HG03439 (cell line): ENCODE measurements around the gene PCSK9.

Experiments used
- ATAC-seq: cut with Tn5 transposase; IDR thresholded peaks from one replicate; pipeline ENCODE4 v1.9.1; 2021; ENCODE audit warnings: mild to moderate bottlenecking, moderate library complexity; ENCODE audit not compliant: unreplicated experiment

The PCSK9 gene

DNA sequence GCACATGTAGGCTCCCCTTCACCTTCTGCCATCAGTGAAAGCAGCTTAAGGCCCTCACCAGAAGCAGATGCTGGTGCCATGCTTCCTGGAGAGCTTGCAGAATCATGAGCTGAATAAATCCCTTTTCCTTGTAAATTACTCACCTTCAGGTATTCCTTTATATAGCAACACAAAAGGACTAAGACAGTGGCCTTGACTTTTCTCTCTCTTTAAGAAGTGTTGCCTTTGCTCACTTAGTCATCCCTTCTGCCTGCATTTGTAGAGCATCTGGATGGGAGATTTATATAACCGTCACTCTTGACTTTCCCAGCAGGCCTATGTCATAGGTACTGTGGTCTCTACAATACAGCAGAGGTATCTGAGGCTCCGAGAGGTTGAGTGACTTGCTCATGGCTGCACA is 3.7 kb downstream of the PCSK9 start:
- ATAC-seq: no peak

- no peak for ATAC-seq
These were observed 4.4 kb downstream of the PCSK9 start for GRCh38 chr1:55043726-55044125.

DNA sequence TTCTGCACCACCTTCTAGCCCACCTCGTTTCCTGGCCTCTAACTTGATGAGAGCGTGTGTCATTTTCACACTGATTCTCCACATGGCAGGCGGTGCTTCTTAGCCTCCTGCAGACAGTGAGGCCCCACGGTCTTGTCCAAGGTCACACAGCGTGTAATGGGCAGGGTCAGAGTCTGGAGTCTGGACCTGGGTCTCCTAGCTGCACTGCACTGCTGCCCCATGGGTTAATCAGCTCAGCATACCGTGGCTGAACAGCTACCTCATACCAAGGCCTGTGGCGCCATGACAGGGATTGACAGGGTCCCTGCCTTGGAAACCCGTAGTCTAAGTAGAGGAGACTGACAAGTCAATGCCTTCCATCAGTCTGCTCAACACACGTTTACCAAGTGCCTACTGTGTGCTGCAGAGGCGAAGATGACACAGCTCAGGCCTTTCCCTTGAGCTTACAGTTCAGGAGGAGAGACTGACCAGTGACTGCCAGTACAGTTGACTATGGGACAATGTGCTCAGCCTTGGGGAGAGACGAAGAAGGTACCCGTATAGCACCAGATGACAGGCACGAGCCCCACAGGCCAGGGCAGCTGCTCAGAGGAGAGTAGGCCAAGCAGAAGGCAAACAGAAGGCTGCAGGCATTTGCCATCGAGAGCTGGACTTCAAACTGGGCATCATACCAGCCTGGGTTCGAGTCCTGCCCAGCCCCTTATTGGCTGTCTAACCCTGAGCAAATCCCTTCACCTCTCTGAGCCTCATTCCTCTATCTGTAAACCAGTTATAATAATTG is 5.5 kb downstream of the PCSK9 start:
- ATAC-seq: no peak

DNA sequence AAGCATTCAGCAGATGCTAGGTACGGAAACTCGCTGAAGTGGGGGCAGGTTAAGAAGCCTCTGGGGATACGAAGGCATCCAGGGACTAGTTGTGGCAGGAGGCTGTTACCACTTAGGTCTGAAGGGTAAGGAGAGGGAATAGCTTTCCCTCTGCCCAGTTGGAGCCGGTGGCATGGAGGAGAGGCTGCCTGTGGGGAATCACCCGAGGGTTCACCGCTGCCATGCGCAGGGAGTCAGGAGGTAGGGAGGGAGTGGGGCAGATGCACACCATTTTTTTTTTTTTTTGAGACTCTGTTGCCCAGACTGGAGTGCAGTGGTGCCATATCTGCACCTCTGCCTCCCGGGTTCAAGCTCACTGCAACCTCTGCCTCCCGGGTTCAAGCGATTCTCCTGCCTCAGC is 6.1 kb downstream of the PCSK9 start:
- ATAC-seq: no peak

GRCh38 chr1:55046871-55047270 is 7.5 kb downstream of the PCSK9 start:
- ATAC-seq: no peak

- ATAC-seq: no peak
These were observed 8.3 kb downstream of the PCSK9 start for GRCh38 chr1:55047611-55048010.

- no peak for ATAC-seq
These were observed 9.3 kb downstream of the PCSK9 start for GRCh38 chr1:55048453-55049270.

- no peak for ATAC-seq
These were observed 10.0 kb downstream of the PCSK9 start for GRCh38 chr1:55049271-55049913.

GRCh38 chr1:55049914-55050278 is 10.5 kb downstream of the PCSK9 start:
- ATAC-seq: no peak

- no peak for ATAC-seq
These were observed 10.9 kb downstream of the PCSK9 start for GRCh38 chr1:55050283-55050682.

DNA sequence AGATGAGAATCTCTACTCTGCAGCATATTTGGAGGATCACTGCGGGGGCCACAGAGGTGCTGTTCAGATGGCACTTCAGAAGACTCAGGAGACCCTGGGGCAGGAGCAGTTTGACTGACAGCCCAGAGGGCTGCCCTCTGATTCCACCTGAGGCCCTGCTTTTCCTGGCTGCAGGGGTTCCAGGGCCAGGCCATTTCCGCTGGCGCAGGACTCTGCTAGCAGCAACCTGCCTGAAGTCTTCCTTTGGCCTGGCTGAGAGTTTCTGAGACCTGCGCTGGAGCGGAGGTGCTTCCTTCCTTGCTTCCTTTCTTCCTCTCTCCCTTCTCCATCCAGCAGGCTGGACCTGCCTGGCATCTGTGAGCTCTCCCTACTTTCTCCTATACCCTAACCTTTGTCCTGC is 11.8 kb downstream of the PCSK9 start:
- no peak for ATAC-seq

- ATAC-seq: no peak
These were observed 12.3 kb downstream of the PCSK9 start for GRCh38 chr1:55051621-55052020.

DNA sequence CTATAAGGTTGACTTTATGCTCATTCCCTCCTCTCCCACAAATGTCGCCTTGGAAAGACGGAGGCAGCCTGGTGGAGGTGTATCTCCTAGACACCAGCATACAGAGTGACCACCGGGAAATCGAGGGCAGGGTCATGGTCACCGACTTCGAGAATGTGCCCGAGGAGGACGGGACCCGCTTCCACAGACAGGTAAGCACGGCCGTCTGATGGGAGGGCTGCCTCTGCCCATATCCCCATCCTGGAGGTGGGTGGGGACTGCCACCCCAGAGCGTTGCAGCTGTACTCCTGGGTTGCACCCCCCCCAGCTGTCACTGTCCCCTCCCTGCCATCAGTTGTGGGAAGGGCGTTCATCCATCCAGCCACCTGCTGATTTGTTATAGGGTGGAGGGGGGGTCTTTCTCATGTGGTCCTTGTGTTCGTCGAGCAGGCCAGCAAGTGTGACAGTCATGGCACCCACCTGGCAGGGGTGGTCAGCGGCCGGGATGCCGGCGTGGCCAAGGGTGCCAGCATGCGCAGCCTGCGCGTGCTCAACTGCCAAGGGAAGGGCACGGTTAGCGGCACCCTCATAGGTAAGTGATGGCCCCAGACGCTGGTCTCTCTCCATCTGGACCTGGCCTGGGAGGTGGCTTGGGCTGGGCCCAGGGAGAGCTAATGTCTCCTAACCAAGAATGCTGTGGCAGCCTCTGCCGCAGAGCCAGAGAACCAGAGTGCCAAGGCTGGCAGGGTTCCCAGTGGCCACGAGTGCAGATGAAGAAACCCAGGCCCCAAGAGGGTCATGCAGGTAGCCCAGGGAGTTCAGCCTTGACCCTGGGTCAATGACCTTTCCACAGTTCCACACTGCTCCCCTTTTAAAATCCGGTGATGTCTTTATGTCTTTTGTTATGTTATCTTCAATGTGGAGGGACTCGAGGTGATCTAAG is 13.1 kb downstream of the PCSK9 start:
- ATAC-seq: no peak

DNA sequence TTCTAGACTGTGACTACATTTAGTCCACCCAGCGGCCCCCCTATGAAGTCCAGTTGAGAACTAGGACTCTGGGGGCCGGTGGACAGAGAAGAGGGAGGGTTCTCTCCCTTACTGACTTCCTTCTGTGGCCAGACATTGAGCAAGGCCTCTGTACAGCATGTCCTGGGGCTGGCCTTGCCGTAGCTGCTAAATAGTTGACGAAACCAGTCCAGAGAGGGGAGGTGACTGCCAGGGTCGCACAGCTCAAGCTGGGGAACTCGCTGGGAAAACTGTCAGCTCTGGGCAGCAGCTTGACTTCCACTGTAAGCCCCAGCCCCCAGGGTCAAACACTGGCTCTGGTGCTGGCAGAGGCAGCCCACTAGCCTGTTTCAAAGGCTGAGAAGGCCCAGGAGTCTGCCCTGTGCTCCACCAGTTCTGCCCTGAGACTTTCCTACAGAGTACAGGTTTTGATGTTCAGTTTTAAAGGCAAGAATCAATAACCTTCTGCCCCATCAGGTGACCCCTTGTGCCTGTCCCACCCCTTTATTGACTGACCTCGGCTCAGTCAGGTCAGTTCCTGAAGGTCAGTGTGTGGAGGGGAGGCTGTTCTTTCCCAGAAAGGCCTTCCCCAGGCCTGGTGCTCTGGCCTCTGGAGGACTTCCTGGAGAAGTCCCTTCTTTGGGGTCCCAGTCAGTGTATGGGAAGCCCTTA is 14.1 kb downstream of the PCSK9 start:
- ATAC-seq: no peak

GRCh38 chr1:55054396-55054795 is 15.0 kb downstream of the PCSK9 start:
- no peak for ATAC-seq

DNA sequence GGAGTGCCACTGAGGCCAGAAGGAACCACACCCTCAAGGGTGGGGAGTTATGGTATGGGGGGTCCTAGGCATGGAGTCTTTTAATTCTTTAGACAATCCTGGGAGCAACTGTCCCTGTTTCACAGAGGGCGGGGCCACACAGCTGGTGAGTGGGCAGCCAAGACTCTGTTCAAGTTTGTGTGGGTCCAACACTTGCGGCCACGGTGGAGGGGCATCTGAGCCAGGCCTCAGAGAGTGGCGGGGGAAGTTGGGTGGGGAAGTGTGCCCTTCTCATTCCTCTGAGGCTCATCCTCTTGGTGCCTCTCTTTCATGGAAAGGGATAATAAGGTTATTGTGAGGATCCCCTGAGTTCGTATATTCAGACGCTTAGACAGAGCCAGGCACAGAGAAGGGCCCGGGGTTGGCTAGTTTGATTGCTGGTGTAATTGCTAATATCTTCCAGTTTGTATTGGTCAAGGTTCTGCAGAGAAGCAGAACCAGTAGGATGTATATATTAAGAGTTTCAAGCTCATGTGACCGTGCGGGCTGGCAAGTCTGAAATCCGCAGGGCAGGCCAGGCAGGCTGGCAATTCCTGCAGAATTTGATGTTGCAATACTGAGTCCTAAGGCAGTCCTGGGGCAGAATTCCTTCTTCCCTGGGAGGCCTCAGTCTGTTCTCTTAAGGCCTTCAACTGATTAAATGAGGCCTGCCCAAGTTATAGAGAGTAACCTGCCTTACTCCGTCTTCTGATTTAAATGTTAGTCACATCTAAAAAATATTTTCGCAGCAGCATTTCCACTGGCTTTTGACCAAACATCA is 15.9 kb downstream of the PCSK9 start:
- no peak for ATAC-seq

DNA sequence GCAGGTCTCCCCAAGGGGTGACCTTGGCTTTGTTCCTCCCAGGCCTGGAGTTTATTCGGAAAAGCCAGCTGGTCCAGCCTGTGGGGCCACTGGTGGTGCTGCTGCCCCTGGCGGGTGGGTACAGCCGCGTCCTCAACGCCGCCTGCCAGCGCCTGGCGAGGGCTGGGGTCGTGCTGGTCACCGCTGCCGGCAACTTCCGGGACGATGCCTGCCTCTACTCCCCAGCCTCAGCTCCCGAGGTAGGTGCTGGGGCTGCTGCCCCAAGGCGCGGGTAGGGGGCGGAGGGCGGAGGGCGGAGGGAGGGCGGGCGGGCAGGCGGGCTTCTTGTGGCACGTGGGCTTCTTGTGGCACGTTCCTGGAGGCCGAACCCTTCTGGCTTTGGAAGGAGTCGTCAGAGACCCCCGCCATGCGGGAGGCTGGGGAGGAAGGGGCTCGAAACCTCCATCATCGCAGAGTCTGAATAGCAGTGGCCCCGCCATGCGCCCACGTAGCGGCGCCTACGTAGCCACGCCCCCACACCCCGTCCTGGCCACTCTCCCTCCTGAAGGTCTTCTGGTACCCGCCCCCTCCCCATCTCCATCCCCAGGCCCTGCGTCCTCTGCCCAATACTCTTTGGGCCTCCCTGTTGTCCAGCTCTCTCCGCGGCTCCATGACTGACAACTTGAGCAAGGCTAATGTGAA is 16.7 kb downstream of the PCSK9 start:
- no peak for ATAC-seq

- no peak for ATAC-seq
These were observed 17.3 kb downstream of the PCSK9 start for GRCh38 chr1:55056632-55056992.
